SH-SY5Y (cell line): ENCODE results near the gene HSD17B3.

Source experiments
- GATA2 ChIP-seq: IDR thresholded peaks from 2 replicates; pipeline ENCODE4 v1.6.1; 2011; ENCODE audit warnings: mild to moderate bottlenecking, low read depth, low read length
- GATA3 ChIP-seq: IDR thresholded peaks from 2 replicates; pipeline ENCODE4 v1.6.1; 2011; ENCODE audit warnings: low read depth, mild to moderate bottlenecking, low read length, moderate library complexity

- TF ChIP-seq GATA2 = no peak
- TF ChIP-seq GATA3 = no peak
Observed at GRCh38 chr9:96279932-96280331, 22.0 kb downstream of the HSD17B3 start.
